Stimulated activated CD4-positive, alpha-beta T cell treated with anti-CD3 and anti-CD28 coated beads, TNF-alpha, amount 100 ng/mL, for 1 hour (primary cell): ENCODE results near the gene WAC.
A peak's percentile ranks its signal among the peaks of the same experiment; 100 is the strongest.
"Not testable (repeated sequence)": the region's sequence is repeated elsewhere in the genome, so short reads cannot be mapped to it uniquely, and the experiment has no call there.

ENCODE experiments used
- DNase-seq, 3 donors: peaks; one replicate each; pipeline ENCODE4 v3.0.0-alpha.2; 2020; ENCODE audit warnings: low read depth in 3 of 3, low spot score in 1 of 3

The WAC gene

GRCh38 chr10:28609636-28610035, 76.7 kb downstream of the WAC start:
- not testable (repeated sequence) for DNase-seq

- DNase-seq: no peak
Measured at GRCh38 chr10:28612877-28613276, 80.0 kb downstream of the WAC start.

DNA sequence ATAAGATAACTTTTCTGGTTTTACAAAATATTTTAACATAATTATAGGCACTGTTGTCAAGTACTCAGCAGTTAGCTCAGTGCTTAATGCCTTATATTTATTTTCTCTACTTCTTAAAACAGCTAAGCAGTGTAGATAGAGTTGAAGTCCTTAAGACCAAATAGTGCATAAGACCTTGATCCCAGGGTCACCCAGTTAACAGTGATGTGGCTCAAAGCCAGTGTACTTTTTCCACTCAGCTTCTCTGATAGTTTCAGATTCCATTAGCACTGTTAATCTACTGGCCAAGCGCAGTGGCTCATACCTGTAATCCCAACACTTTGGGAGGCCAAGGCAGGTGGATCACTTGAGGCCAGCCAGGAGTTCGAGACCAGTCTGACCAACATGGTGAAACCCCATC, 83.6 kb downstream of the WAC start:
- DNase-seq: no peak

GRCh38 chr10:28619455-28619854, 86.5 kb downstream of the WAC start:
- DNase-seq: no peak

- DNase-seq: no peak
Measured at GRCh38 chr10:28620251-28620650, 87.3 kb downstream of the WAC start.

DNA sequence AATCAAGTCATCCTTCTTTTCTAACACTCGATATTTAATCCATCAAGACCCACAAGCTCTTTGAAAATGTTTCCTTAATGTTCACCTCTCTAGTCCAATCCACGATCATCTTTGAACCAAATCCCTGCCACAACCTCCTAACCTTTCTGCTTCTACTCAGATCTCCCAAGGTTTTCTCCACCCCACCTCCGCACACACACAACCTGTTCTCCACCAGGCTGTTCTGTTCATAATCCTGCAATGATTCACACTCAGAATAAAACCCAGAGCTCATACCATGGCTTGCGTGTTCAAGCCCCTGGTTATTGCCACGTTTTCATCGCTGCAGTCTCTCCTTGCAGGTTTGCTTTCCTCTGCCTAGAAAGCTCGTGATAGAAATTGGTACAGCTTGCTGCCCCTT, 90.6 kb downstream of the WAC start:
- DNase-seq: no peak

DNA sequence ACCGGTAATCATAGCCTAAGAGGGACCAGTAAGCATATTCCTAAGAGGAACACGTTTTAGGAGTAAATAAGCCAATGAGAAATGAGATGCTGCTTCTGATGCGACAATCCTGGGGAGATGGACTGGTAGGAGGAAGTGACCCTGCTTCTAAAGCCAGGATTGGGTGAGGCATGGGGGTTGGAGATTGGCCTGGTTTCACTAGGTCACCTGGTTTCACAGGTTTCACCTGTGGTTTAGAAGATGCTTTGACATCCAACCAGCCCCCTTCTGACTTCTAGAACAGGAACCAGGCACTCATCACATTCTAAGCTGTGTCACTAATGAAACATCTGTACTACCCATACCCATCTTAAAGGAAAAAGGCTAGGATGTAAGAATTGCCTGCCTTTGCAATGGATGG, 91.4 kb downstream of the WAC start:
- DNase-seq: no peak

- DNase-seq: no peak
Measured at GRCh38 chr10:28627102-28627501, 94.2 kb downstream of the WAC start.

- DNase-seq: peak; percentile 12 to 47 (median 19)
Measured at GRCh38 chr10:28628184-28628893, 95.4 kb downstream of the WAC start.

- DNase-seq: no peak
Measured at GRCh38 chr10:28631896-28632583, 99.1 kb downstream of the WAC start.

DNA sequence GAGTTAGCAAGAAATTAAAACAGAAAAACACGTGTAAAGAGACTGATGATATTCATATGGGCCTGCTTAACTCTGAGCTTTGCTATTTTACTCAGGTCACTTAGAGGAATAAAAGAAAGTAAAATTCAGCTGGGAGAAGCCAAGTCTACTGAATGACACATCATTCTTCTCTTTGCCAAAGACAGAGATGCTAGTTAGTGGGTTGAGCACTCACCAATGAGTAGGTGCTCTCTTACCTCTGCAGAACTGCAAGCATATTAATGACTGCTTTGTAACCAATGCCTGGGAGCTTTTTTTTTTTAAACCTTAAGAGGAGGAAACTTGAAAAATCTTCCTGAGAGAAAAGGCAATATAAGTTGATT, 99.6 kb downstream of the WAC start:
- DNase-seq: no peak

GRCh38 chr10:28633750-28634149, 100.8 kb downstream of the WAC start:
- DNase-seq: no peak

DNA sequence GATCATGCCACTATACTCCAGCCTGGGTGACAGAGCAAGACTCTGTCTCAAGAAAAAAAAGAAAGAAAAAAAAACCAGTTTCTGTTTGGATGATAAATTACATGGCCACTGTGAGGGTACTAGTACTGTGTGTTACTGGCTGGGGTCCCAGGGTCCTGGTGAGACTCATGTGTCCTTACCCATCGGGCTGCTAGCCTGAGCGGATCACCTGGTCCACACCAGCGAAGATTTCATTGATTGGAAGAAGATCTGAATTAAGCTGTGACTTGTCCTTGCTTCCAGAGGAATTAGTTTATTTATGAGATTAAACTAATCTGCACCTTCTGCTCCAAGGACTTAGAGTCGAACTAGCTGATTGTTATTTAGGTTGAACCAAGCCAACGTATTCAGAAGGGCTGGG, 104.4 kb downstream of the WAC start:
- no peak for DNase-seq

DNA sequence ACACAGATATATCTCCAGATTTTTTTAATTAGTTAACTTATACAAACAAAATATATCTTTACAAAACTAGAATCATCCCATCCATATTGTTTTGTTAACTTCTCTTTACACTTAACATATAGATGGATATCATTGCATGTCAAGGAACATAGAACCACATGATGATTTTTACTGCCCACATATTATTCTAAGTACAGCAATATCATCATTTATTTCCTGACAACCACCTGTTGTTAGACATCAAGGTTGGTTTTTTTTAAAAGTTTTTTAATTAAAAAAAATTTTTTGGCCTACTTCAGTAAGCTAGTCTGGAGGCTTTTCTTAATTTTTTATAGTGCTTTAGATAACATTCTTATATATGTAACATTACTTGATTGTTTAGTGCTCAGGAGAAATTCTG, 105.5 kb downstream of the WAC start:
- DNase-seq: no peak

DNA sequence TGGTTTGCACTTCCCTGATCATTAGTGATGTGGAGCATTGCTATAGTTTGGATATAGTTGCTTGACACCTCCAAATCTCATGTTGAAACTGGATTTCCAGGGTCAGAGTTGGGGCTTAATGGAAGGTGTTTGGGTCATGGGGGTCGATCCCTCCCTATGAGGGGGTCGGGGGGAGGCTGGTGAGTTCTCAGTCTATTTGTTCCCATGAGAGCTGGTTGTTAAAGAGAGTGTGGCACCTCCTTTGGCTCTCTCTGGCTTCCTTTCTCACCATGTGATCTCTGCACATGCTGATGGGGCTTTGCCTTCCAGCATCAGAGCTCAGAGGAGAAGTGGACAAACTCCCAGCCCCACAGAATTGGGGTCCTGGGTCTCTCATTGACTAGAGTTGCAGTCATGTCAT, 107.6 kb downstream of the WAC start:
- DNase-seq: no peak

- no peak for DNase-seq
Measured at GRCh38 chr10:28644647-28645046, 111.7 kb downstream of the WAC start.

DNA sequence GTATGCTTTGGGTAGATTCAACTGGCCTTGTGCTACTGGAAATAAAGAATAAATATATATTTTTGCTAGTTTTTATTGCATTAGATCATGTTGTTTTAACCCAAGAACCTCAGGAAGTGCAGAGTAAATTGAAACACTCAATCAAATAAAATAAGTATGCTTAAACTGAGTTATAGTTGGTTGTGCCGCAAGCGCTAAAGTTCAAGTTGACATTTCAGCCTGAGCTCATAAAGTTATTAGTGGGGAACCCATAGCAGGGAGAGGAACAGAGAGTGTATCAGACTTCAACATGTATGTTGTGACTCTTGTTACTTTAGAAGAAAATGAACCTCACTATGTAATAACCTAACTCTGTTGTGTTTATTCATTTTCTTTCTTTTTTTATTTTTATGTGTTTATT, 119.2 kb downstream of the WAC start:
- no peak for DNase-seq

GRCh38 chr10:28652703-28653102, 119.8 kb downstream of the WAC start:
- DNase-seq: no peak

DNA sequence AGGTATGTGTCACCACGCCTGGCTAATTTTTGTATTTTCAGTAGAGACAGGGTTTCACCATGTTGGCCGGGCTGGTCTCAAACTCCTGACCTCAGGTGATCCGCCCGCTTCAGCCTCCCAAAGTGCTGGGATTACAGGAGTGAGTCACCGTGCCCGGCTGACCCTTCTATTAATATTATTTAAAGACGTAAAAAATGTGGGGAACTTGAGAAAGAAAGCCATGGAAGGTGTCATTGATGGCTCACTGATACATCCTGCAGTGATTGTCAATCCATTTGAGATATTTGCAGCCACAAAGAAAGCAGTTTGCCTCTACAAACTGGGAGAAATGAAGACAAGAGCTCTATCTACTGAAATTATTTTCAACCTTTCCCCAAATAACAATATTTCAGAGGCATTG, 125.9 kb downstream of the WAC start:
- not testable (repeated sequence) for DNase-seq

GRCh38 chr10:28661035-28661434, 128.1 kb downstream of the WAC start:
- no peak for DNase-seq

GRCh38 chr10:28663576-28664368, 130.9 kb downstream of the WAC start:
- peak; percentile 23 to 49 (median 44) for DNase-seq

DNA sequence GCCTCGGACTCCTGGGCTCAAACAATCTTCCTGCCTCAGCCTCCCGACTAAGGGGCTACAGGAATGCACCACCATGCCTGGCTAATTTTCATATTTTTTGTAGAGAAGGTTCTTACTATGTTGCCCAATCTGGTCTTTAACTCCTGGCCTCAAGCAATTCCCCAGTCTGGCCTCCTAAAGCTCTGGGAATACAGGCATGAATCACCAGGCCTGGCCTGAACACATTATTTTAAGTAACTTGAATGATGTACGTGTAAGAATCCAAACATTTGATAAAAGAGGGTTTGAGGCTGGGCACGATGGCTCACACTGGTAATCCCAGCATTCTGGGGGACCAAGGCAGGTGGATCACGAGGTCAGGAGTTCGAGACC, 131.4 kb downstream of the WAC start:
- DNase-seq: no peak
